Forelimb muscle (tissue), 1 donor: Measurements from ENCODE around the gene CECR2. TPM values are rescaled to one million over a fixed set of nuclear protein-coding genes. Genes with fewer than 3 reads are reported as not detected.

Experiments
- DNase-seq: peaks from one replicate; pipeline ENCODE4 v3.0.0-alpha.2; 2013; ENCODE audit warnings: low read depth
- polyA plus RNA-seq: library from polyadenylated mRNA; unstranded; fragments of 120-200 nt; gene quantifications from one replicate; pipeline ENCODE4 v1.2.1, GENCODE V29; 2013; ENCODE audit not compliant: insufficient read length

The CECR2 gene
- polyA plus RNA-seq, 1 donor = 23.2 TPM

DNA sequence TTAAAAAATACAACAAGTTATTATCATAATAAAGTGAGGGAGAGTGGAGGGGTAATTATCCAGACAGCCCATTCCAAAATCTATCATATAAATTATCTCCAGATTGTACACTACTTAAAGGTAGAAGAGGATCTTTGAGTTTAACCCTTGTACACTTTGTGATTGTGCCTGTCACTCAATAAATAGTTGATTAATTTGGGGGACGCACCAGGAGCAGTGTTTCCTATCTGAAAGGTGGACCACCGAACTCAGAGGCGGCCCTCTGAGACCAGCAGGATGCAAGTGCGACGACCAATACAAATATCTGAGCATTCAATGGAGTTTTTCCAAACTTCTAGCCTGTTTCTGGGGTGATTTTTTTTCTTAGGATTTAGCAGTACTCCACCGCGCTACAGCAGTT, 1.1 kb upstream of the CECR2 start:
- no peak for DNase-seq

DNA sequence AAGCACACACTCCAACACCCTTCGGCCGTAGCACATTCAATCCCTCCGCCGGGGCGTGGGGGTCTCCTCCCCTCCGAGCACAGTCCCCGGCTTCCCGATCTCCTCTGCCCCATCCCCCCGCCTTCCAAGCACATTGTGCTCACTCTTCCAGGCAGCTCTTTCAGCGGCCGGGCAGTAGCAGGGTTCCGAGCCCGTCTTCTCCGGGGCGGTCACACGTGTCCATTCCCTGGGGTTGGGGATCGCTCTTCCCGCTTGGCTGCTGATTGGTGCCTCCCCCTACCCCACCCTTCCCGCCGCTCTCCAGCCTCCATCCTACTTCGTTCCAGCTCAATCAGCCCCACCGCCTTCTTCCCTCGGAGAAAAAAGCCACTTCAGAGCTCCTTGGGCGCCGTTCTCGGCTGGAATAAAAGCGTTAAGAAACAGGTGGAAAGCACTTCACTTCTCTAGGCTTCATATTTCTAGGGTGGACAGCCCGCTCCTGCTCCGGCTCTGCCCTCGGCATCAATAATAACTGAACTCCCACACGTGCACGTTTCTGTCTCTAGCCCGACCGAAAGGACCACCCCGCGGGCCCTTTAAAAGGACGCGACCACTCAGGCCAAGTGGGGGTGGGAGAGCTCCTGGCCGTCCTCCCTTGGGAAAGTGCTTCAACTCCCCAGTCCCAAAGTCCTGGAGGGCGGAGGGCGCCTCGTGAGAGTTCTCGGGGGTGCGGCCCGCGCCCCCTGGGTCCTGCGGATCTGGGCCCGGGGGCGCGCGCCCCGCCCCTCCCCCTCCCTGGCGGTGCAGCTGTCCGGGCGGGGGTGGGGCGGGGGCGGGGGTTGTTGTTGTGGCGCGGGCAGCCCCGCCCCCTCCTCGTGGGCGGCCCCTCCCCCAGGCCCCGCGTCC, 464 bp upstream of the CECR2 start:
- peak; percentile 41 for DNase-seq

DNA sequence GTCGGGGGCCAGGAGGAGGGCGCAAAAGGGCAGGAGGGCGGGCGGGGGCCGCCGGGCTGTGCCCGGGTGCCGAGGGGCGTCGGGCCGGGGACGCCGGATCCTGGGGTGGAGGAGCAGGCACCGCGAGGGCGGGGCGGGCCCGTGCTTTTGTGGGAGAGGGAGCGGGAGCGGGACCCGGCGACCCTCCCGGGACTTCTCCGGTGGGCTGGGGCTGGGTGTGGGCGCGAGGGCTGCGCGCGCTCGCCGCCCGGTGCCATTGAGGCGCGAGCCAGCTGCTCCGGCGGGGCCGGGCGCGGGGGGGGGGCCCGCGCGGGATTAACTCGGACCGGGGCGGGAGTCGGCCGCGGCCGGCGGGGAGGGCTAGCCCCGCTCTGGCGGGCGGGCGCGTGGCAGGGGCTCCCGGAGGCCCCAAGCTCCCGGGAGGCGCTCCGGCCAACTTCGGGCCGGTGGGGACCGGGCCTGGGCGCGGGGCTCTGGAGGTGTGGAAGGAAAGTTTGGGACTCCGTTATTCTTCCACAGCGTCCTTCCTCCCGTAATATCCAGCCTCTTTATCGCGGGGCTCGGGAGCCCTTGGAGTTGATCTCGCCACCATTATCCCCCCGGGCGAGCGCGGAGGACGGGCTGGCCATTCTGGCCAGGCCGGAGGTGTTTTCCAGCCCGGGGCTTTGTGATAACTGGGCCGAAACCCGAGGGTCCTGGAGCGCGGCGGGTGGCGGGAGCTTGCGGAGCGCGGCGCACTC, 936 bp downstream of the CECR2 start:
- no peak for DNase-seq

DNA sequence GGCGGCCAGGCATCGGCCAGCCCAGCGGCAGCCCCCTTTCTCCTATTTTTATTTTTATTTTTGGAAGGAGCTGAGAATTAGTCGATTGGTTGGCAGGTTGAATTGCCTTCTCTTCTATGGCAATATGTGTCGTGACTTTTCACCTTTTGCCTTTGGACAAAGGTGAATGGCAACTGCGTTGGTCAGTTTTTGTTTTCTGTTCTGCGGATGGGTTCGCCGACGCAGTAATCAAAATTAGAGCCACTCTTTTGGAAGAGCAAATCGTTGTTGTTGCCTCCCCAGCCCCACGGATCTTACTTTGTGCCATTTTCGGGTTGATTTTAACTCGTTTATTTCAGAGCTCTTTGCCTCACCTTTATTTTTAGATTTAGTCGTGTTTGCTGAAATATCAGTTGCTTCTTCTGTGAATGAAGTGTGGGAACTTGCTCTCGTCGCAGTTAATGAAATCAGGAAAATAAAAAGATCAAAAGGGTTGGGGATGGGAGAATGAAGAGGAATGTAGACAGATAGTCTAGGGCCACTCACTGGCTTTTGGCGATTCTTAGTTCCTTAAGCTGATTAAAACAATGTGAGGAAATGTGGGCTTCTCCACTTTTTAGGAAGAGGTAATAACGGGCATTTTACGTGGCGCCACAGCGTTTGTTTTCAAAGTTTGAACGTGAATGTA, 1.6 kb downstream of the CECR2 start:
- no peak for DNase-seq

DNA sequence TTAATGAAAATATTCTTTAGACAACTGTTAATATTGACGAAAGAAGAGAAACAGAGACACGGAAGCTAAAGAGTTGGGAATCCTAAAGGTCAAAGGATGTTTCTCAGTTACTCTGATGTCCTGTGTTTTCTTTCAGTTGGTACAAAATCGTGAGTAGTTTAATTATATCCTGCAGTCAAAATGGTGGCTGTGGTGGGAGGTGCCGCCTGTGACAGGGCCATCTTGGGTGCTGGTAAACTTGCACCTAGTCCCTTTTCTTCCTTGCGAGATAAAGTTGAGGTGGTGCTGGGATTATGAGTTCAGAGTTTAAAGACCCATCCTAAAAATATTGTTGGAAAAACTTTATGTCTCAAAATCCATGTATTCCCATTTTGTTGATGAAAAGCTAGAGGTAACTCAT, 2.2 kb downstream of the CECR2 start:
- no peak for DNase-seq

DNA sequence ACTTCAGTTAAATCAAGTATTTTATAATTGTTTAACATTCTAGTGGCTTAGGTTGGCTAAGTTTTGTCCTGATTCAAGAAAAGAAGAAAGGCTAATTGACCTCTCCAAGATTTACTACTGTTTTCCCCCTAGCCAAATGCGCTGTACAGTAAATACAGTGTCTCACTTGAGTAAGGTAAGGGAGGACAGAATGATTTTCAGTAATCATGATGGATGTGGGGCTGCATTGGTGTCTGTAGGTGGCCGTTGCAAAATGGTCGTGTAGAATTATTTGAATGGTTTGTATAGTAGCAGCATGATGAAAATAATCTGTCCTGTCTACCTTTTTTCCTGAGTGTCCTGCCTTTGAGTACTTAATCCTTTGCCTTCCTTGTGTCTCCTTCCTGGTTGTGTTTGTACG, 4.6 kb downstream of the CECR2 start:
- no peak for DNase-seq

DNA sequence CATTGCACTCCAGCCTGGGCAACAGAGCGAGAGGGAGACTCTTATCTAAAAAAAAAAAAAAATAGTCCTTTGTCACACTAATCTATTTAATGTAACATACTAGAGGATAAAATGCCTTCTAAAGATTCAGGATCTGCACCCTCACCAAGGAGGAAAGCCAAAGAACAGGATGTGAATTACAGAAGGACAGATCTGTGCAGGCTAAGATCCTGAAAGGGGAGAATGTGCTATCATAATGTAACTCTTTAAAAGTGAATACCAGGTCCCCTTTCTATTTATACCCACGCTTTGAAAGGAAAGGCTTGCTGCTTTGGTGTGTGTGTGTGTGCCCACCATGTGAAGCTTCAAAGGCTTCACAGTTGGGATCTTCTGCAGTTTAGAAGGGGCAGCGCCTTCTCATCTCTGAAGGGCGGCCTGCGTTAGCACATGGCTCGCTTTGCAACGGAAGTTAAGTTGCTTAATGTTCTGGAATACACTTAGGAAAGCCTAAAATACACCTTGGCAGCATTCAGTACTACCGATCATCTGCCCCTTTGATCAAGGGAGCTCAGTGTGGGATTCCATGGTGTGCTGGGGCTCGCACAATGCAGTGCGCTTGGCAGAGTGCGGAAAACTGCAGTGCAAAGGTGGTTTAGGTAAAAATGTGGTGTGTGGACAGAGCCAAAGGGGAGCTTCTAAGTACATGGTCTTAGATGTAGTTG, 6.8 kb downstream of the CECR2 start:
- DNase-seq = no peak

DNA sequence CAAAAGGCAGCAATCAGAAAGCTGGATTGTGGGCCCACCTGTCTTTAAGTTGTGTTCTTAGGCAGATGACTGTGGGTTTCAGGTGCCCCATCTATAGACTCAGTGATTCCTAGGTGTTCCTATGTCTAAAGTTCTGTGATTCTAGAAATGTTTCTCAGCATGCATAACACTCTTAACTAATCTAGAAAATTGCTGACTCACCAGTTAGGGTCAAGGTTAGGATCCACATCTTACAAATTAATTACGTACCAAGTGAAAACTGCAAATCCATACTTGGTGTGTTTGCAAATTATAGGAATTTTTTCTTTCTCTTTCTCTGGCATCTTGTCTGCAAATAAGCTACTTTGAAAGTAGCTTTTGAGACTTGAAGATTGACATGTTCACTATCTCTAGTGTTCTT, 7.7 kb downstream of the CECR2 start:
- DNase-seq = no peak

DNA sequence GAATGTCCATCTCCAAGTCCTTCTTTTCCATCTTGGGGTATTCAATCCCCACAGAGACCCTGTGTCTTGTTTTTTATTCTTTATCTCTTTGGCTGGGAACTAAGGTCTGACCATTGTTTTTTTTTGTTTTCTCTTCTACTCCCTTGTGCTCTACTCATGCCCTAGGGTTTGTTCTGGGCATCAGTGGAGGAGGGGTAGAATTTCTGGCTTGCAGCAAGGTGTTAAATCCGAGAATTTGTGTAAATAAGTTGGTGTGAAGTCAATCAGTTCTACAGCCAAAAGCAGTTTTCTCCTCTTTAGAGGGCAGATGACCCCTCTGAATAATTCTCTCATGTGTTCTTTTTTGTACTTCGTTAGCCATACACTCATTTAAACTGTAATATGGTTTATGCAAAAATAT, 10.7 kb downstream of the CECR2 start:
- DNase-seq = no peak

DNA sequence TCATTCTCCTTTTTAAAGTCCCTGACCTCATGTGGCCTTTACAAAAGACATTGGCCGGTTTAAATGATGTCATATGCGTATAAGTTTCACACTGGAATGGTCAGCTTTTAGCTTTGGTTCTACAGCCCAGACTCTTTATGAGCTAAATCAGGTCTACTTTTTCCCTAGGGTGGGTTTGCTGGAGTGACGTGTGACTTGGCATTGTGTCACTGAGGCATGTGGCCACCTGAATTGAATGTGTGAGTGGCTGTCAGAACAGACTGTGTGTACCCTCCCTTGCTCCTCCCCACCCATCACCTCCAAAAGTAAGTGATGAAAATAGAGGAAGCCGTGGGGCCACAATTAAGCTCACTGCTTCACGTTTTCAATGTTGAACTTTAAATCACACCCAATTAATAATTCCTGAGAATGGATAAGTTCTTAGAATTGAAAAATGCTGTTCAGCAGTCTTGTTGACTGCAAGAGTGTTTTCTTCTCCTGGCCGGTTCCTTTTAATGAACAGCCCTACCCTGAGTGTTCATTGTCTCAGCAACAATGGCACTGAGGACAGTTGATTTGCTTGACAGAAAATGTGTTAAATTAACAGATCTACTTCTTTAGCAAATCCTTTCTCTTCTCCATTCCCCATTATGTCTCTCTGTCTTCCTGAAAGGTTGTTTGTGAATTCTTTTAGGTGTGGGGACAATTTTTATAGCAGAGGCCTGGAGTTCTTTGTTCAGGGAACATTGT, 11.3 kb downstream of the CECR2 start:
- DNase-seq = no peak

DNA sequence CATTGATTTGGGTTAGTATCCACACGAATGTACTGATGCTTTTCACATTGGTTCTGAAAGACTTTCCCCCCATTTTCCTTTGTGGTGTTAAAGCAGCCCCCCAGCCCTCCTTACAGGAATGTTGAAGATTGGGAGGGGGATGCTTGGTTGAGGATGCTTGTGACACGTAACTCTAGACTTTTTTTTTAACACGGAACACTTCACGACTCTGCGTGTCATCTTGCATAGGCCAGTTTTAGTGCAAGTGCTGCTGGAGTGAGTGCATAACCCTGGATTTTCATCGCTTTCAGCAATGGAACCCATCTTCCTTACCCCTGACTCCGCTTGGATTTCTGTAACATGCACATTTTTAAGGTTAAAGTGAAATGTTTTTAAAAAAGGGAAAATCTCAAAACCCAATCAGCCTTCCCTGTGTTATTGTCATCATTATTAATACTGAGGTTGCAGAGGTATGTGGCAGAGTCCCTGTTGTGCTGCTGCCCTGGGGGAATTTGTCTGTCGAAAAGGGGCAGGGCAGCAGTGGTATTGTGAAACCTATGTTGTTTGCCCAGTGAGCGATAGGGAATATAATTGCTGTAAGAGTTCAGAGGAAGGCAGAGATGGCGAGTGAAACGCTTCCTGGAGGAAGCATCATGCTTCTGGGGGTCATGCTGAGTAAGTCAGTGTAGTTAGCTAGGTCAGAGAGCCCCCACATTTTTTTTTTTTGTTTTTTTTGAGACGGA, 12.1 kb downstream of the CECR2 start:
- no peak for DNase-seq

DNA sequence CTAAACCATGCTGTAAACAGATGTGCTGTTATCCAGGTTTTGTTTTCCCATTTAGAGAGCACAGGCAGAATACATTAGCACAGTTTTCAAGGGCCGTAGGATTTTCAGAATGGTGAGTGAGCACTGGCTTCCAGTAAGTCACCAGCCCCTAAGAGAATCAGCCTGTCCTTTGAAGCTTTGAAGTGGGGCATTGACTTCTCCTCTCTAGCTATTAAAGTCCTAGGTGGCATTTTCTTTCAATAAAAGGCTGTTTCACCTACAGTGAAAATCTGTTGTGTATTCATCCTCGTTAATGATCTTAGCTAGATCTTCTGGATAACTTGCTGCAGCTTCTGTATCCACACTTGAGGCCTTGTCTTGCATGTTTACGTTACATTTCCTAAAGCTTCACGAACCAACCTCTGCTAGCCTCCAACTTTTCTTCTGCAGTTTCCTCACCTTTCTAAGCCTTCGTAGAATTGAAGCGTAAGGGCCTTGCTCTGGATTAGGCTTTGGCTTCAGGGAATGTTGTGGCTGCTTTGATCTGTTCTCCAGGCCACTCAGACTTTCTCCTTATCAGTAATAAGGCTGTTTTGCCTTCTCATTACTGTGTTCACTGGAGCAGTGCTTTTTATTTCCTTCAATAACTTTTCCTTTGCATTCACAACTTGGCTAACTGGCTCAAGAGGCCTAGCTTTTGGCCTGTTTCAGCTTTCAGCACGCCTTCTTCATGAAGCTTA, 15.5 kb downstream of the CECR2 start:
- DNase-seq = no peak

DNA sequence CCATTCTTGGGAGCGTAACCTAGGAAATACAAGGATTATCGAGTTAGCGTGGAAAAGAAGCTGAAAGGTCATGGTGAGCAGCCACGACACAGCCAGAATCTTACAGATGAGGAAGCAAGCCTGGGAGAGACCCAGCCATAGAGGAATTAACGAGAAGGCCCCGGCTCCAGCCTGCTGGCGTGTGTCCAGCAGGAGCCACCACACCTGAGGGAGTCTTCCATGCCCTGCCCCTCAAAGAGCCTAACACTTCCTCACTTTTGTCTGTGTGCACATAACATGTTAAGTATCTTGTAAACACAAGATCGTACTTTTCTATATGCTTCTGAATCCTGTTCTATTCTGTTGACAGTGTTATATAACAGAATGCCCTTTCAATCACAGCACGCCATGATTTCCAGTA, 18.1 kb downstream of the CECR2 start:
- no peak for DNase-seq

DNA sequence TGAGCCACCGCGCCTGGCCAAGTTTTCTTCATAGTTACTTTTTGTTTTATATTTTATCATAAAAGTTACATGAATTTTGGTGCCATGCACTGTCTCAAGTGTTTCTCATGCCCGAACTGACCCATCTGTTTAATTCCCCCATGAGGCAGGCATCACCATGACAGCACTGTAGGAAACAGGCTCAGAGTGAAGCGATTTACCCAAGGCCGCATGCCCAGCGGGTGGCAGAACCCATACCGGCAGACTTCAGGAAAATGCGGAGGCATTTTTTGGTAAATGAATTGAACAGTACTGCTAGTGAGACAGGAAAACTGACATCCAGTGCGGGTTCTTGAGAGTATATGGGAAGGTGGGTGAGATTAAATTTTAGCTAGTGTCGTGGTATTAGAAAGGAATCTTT, 19.0 kb downstream of the CECR2 start:
- DNase-seq = no peak

DNA sequence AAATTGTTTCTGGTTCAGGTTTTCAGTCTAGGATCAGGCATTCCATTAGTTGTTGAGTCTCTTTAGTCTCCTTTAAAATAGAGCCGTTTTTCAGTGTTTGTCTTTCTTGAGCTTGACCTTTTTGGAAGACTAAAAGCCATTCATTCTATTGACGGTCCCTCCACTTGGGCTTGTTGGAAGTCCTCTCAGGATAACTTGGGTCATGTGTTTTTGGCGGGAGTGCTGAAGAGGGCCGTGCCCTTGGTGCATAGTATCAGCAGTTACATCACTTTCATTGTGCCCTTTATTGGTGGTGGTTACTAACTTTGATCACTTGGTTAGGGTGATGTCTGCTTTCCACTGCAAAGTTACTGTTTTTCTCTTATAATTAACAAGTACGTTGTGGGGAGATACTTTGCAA, 20.8 kb downstream of the CECR2 start:
- DNase-seq = no peak

DNA sequence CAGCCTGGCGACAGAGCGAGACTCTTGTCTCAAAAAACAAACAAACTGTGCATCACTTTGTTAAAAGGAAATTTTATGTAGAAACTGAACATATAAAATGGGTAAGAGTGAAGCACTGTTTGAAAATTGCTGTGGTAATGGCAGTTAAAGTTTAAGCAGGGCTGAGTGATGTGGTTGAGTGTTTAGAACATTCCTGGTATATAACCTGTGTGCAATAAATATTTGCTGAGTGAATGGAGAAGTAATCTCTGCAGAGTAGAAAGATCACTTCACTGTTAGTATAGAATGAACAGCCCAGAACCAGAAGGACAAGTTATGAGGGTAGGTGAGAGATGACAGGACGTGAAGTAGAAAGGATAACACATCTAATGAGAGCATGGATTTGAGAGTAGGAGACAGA, 27.3 kb downstream of the CECR2 start:
- DNase-seq = no peak

DNA sequence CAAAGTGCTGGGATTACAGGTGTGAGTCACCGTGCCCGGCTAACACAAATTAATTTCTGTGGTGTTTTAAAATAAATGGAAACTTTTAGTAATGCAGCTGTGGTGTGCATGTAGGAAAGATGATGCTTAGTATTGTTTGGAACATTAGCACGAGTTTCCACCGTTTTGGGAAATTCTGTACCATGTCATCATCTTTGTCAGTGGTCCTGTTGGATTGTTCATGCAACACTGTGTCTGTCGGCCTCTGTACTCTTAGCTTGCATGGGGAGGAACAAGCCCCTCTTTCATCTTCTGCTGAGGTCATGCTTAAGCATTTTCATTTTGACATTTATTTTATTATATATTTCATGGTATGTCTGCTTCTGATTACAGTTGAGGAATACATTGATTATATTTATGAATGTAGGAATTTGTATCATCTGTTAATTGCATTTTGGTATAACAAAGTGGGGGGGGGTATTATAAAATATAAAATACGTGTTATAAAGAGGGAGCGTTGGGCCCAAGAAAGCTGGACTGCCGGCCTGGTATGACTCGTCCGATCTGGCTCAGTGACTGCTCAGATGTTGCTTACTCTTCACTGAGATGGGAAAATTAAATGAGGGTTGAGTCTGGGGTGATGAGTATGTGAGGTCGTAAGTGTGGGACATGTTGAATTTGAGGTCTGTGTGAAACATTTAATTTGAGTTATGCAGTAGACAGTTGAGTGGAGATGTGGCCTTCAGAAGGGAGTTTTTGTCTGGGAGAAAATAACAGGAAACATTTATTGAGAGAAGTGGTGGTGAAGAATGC, 28.7 kb downstream of the CECR2 start:
- DNase-seq = no peak

DNA sequence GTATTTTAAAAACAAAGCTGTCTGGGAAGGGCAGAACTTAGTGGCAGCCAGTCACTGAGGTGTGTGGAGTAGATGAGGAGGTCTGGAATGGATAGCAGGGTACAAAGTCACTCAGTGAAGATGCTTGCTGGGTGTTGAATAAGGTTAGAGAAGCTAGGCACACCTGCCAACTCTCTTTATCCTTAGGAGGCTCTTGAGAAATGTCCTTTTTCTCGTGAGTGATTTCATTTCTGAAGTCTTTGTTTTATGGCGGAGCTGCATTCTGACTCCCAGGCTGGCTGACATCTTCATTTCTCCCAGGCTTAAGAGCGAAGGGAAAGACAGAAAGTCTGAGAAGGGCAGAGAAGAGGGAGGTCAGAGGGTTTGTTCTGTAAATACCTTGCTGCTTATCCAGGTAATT, 31.0 kb downstream of the CECR2 start:
- DNase-seq = no peak

DNA sequence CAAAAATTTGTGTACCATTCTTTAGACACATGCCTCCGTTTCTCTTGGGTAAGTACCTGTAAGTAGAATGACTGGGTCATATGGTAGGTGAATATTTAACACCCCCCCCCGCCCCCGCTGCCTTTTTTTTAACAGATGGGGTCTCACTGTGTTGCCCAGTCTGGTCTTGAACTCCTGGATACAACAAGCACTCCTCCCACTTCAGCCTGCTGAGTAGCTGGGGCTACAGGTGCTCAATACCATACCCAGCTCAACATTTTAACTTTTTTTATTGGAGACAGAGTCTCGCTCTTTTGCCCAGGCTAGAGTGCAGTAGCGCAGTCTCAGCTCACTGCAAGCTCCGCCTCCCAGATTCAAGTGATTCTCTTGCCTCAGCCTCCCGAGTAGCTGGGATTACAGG, 32.5 kb downstream of the CECR2 start:
- no peak for DNase-seq
